COLO668 (cell line): ENCODE results near the gene SLC27A5.
A peak's percentile ranks its signal among the peaks of the same experiment; 100 is the strongest.
"Not testable (repeated sequence)": the region's sequence is repeated elsewhere in the genome, so short reads cannot be mapped to it uniquely, and the experiment has no call there.

Experiments used
- DNase-seq: peaks from one replicate; lab custom pipeline; 2025; ENCODE audit not compliant: unreplicated experiment; lab: John Stamatoyannopoulos, UW

SLC27A5 gene

GRCh38 chr19:58531034-58531840, 19.4 kb upstream of the SLC27A5 start:
- no peak for DNase-seq

GRCh38 chr19:58529405-58529804, 17.6 kb upstream of the SLC27A5 start:
- no peak for DNase-seq

- DNase-seq = no peak
Measured at GRCh38 chr19:58522709-58523108, 10.9 kb upstream of the SLC27A5 start.

GRCh38 chr19:58521651-58522050, 9.9 kb upstream of the SLC27A5 start:
- DNase-seq = no peak

- no peak for DNase-seq
Measured at GRCh38 chr19:58520257-58520599, 8.4 kb upstream of the SLC27A5 start.

- DNase-seq = peak; percentile 94
Measured at GRCh38 chr19:58519355-58520256, 7.8 kb upstream of the SLC27A5 start, which contains the start of gene ZBTB45. Gene ZBTB45 (minus strand): TSS chr19:58519810. CDS start chr19:58517673, 2,137 bp downstream.

- DNase-seq = peak; percentile 74
Measured at GRCh38 chr19:58519087-58519354, 7.2 kb upstream of the SLC27A5 start.

- no peak for DNase-seq
Measured at GRCh38 chr19:58518256-58519086, 6.7 kb upstream of the SLC27A5 start.

GRCh38 chr19:58516964-58517833, 5.4 kb upstream of the SLC27A5 start:
- no peak for DNase-seq

- DNase-seq = no peak
Measured at GRCh38 chr19:58516246-58516836, 4.5 kb upstream of the SLC27A5 start.

- DNase-seq = no peak
Measured at GRCh38 chr19:58515259-58515658, 3.5 kb upstream of the SLC27A5 start.

- no peak for DNase-seq
Measured at GRCh38 chr19:58514564-58515022, 2.8 kb upstream of the SLC27A5 start.

- DNase-seq = peak; percentile 95
Measured at GRCh38 chr19:58513694-58514563, 2.1 kb upstream of the SLC27A5 start.

- DNase-seq = no peak
Measured at GRCh38 chr19:58513213-58513693, 1.5 kb upstream of the SLC27A5 start.

GRCh38 chr19:58510084-58510862, 1.5 kb downstream of the SLC27A5 start:
- no peak for DNase-seq

- DNase-seq = no peak
Measured at GRCh38 chr19:58509731-58510083, 2.1 kb downstream of the SLC27A5 start.

- DNase-seq = not testable (repeated sequence)
Measured at GRCh38 chr19:58507602-58508223, 4.1 kb downstream of the SLC27A5 start.

GRCh38 chr19:58500242-58500641, 11.6 kb downstream of the SLC27A5 start:
- DNase-seq = no peak
